Psoas muscle (tissue), 8 donors: Measurements from ENCODE around the gene SPIRE2. TPM values are rescaled to one million over a fixed set of nuclear protein-coding genes. Genes with fewer than 3 reads are reported as not detected.

Experiments
- ATAC-seq, 4 donors: fragments of 200-7000 bp; cut with Tn5 transposase; one replicate each; pipeline ENCODE4 v1.9.1; 2020; ENCODE audit warnings: moderate library complexity in 3 of 4, mild to moderate bottlenecking in 2 of 4
- DNase-seq, 2 donors: peaks; one replicate each; pipeline ENCODE4 v3.0.0-alpha.2; 2020
- H3K27ac ChIP-seq: fragments of 200-600 bp; one replicate; pipeline ENCODE4 v1.8.0; 2022
- H3K27me3 ChIP-seq, 3 donors: fragments of 200-600 bp in 1 of 3; one replicate each; pipeline versions ENCODE4 v1.6.1 to v1.8.0; 2013 to 2022; ENCODE audit warnings: low read length in 2 of 3, mild to moderate bottlenecking in 2 of 3, moderate library complexity in 1 of 3; ENCODE audit not compliant: insufficient read depth in 3 of 3
- H3K36me3 ChIP-seq, 2 donors: fragments of 200-600 bp in 1 of 2; one replicate each; pipeline versions ENCODE4 v1.6.1 to v1.8.0; 2013 to 2022; ENCODE audit warnings: low read depth in 1 of 2, mild to moderate bottlenecking in 1 of 2, moderate library complexity in 1 of 2; ENCODE audit not compliant: insufficient read depth in 1 of 2
- H3K4me1 ChIP-seq: fragments of 200-600 bp; one replicate; pipeline ENCODE4 v1.8.0; 2022
- H3K4me3 ChIP-seq: fragments of 200-600 bp; one replicate; pipeline ENCODE4 v1.8.0; 2022; ENCODE audit warnings: mild to moderate bottlenecking
- H3K9me3 ChIP-seq: fragments of 200-600 bp; one replicate; pipeline ENCODE4 v1.8.0; 2022
- WGBS, 3 donors: extraction: QIAGEN DNeasy Blood & Tissue Kit; methylation state at CpG; one replicate each; pipeline versions ENCODE4 v1.1.6 to v1.1.7; 2013; 5-methylcytosine and 5-hydroxymethylcytosine counted together
- intact Hi-C, 2 donors: fragments of 100-400 bp; cut with DNase I; formaldehyde crosslinking; loops; one replicate each; pipeline versions ENCODE4 v1.11.0 to v1.14.2; 2022
- polyA plus RNA-seq, 3 donors: library from polyadenylated mRNA; stranded (reverse); fragments of 200-250 nt; gene quantifications; one replicate each; pipeline ENCODE4 v1.2.3, GENCODE V29; 2013
- total RNA-seq, 4 donors: library from RNA; stranded (reverse); fragmentation: NEBNext Ultra II Directional in 2 of 4; extraction: Animal tissue kit (Norgen Biotek cat#: 25700) in 2 of 4; gene quantifications; one replicate each; pipeline versions ENCODE4 v1.2.1 to v1.2.4, GENCODE V29; 2021 to 2023
- TF ChIP-seq, protein P1 (sequence below): fragments of 200-600 bp; IDR thresholded peaks from one replicate; pipeline ENCODE4 v1.8.0; 2022; ENCODE audit warnings: antibody characterized with exemption
- donor health status: healthy with polysubstance abuse.
- donor health status: DM: no; HTN: no; CAD: no; lungs with moderate emphysema.
- donor health status: Bipolar disorder and iron deficiency.
- donor health status: healthy.
- donor health status: DM: yes; HTN: yes; CAD: no.
- donor health status: DM: no; HTN: no; CAD: no.
- donor health status: DM: no; HTN: no; CAD: no.
- donor health status: DM: yes; HTN: yes; CAD: no.

Gene SPIRE2
- total and polyA plus RNA-seq, 7 donors: 0.14 to 0.48 (median 0.25) TPM; not detected in 1

DNA sequence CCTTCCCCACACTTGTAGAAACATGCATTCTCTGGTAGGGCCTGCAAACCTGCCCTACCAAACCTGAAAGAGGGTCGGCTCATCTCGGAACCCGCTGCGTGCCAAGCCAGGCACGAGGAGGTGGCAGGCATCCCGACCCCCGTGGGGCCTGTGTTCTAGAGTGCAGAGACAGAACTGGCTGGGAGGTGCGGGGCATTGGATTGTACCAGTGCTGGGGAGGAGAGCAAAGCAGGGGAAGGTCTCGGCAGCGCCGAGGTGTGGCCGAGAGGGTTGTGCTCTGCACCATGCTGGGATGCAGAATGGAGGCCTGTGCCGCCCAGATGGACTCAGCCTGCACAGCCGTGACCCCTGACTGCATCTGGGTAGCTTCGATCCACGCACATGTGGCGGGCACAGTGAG lies 72.6 kb downstream of the SPIRE2 start:
- no peak overlapping the region for H3K4me3 ChIP-seq
- peak in 1 of 2 donors; percentile 44 for DNase-seq
- H3K9me3 ChIP-seq: no peaks in the 10 kb centered on the region
- WGBS, 3 donors: 94 to 95% (median 95%) methylated on average over 17 of the region's 17 CpGs
- no peaks in the 10 kb centered on the region for H3K4me1 ChIP-seq
- peaks cover 8 to 83% of the 10 kb centered on the region in 2 donors for H3K36me3 ChIP-seq
- no peaks in the 10 kb centered on the region for H3K27me3 ChIP-seq
- intact Hi-C loops: no loop called here
- no peak for ATAC-seq
- TF ChIP-seq, protein P1, sequence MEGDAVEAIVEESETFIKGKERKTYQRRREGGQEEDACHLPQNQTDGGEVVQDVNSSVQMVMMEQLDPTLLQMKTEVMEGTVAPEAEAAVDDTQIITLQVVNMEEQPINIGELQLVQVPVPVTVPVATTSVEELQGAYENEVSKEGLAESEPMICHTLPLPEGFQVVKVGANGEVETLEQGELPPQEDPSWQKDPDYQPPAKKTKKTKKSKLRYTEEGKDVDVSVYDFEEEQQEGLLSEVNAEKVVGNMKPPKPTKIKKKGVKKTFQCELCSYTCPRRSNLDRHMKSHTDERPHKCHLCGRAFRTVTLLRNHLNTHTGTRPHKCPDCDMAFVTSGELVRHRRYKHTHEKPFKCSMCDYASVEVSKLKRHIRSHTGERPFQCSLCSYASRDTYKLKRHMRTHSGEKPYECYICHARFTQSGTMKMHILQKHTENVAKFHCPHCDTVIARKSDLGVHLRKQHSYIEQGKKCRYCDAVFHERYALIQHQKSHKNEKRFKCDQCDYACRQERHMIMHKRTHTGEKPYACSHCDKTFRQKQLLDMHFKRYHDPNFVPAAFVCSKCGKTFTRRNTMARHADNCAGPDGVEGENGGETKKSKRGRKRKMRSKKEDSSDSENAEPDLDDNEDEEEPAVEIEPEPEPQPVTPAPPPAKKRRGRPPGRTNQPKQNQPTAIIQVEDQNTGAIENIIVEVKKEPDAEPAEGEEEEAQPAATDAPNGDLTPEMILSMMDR: no peak
- H3K27ac ChIP-seq: no peak overlapping the region

DNA sequence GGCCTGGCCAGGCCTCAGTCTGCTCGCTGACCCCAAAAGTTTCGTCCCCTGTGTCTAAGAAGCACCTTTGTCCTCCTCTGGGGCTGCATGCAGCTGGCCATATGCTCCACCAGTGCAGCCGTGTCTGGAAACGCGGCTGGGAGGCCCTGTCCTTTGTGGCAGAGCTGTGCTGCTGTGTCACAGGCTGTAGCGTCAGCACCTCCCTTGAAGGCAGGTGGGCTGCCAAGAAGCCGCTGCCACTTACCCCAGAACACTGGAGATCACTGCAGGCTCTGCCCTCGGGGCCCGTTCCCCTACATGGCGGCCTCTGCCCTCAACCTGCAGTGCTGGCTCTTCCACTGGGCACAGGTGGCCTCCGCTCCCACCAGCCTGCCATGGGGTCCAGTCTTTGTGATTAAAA lies 74.7 kb downstream of the SPIRE2 start:
- peaks cover 8 to 76% of the 10 kb centered on the region in 2 donors for H3K36me3 ChIP-seq
- no peak overlapping the region for H3K4me3 ChIP-seq
- H3K4me1 ChIP-seq: no peaks in the 10 kb centered on the region
- ATAC-seq (peak in 1 of 4 donors; percentile 20), DNase-seq (peak in 1 of 2 donors; percentile 42)
- 90 to 94% (median 92%) methylated on average over 11 of the region's 11 CpGs for WGBS, 3 donors
- H3K27ac ChIP-seq: no peak overlapping the region
- H3K9me3 ChIP-seq: no peaks in the 10 kb centered on the region
- intact Hi-C loops: no loop called here
- TF ChIP-seq, protein P1: no peak
- H3K27me3 ChIP-seq: no peaks in the 10 kb centered on the region

DNA sequence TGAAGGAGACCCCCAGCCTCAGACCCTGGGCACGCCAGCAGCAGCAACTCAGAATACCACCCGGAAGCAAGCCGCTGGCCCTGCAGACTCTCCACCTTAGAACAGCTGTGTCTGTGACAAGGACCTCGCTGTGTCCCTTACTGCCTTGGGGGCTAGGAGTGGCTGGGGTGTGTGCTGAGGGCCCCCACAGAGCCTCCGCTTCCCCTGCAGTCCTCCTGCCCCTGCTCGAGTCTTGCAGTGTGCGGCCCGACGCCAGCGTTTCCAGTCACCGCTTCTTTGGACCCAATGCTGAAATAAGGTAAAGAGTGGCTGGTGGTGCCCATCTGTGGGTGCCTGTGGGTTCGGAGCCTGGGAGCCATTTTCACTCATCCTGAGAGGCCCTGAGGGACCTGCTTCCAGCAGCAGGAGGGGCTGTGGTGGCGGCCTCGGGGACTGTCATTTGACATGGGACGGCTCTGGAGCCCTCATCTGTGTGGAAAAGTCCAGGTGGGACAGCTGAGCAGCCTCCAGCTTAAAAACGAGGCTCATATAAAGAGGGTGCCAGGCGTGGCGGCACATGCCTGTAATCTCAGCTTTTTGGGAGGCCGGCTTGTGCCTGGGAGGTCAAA lies 75.7 kb downstream of the SPIRE2 start:
- ATAC-seq: no peak
- Histone ChIP-seq H3K27me3 (no peaks in the 10 kb centered on the region), H3K9me3 (no peaks in the 10 kb centered on the region), H3K36me3 (peaks cover 4 to 72% of the 10 kb centered on the region in 2 donors), H3K4me3 (no peak overlapping the region), H3K27ac (no peak overlapping the region), H3K4me1 (no peaks in the 10 kb centered on the region)
- WGBS, 3 donors: 87 to 90% (median 88%) methylated on average over 19 of the region's 19 CpGs
- intact Hi-C loops: no loop called here
- TF ChIP-seq, protein P1: no peak
- DNase-seq: peak in 1 of 2 donors; percentile 52

DNA sequence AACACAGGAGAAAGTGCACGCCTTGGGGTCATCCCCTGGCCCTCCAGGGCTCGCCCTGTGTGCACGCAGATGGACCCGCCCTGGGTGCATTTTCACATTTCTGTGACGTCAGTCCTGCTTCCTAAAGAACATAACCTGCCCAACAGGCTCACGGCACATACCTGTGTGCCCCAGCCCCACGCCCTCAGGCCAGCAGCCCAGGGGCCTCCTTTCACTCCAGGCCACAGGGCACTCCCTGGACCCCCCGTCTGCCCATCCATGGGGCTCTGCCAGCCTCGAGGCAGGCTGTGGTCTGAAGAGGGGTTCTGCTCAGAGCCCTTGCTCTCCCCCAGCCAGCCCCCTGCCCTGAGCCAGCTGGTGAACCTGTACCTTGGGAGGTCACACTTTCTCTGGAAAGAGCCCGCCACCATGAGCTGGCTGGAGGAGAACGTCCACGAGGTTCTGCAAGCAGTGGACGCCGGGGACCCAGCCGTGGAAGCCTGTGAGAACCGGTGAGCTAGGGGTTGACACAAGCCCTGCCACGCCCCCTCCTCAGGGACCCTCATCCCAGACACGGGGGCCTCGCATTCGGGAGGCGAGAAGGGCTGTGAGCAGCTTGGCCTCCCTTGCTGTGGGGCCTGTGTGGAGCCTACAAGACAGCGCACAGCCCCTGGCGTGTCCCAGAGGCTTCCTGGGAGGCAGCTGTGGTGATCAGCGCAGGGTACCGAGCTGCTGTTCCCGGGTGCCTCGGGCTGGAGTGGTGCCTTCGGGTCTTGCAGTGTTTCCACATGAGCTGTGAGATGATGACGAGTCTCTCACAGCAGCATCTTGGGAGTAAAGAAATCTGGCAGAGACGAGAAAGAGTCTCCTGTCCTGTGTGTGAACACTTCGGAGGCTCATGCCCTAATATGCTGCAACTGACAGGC lies 76.6 kb downstream of the SPIRE2 start:
- Histone ChIP-seq H3K9me3 (no peaks in the 10 kb centered on the region), H3K4me3 (no peak overlapping the region), H3K27me3 (no peaks in the 10 kb centered on the region), H3K36me3 (peaks cover 2 to 68% of the 10 kb centered on the region in 2 donors), H3K27ac (no peak overlapping the region), H3K4me1 (no peaks in the 10 kb centered on the region)
- DNase-seq (peak in 1 of 2 donors; percentile 56), ATAC-seq (peak in 2 of 4 donors; percentile 15 to 21)
- intact Hi-C loops: no loop called here
- 81 to 82% (median 82%) methylated on average over 31 of the region's 31 CpGs for WGBS, 3 donors
- TF ChIP-seq, protein P1: no peak
